Activated CD4-positive, CD25-positive, alpha-beta regulatory T cell treated with anti-CD3 and anti-CD28 coated beads, Interleukin-2, amount 50 U/mL, for 16 hours (primary cell): ENCODE results near the gene DEGS1.

Experiments
- DNase-seq: peaks from one replicate; pipeline ENCODE4 v3.0.0-alpha.2; 2020; ENCODE audit warnings: low read depth, low spot score

The DEGS1 gene

DNA sequence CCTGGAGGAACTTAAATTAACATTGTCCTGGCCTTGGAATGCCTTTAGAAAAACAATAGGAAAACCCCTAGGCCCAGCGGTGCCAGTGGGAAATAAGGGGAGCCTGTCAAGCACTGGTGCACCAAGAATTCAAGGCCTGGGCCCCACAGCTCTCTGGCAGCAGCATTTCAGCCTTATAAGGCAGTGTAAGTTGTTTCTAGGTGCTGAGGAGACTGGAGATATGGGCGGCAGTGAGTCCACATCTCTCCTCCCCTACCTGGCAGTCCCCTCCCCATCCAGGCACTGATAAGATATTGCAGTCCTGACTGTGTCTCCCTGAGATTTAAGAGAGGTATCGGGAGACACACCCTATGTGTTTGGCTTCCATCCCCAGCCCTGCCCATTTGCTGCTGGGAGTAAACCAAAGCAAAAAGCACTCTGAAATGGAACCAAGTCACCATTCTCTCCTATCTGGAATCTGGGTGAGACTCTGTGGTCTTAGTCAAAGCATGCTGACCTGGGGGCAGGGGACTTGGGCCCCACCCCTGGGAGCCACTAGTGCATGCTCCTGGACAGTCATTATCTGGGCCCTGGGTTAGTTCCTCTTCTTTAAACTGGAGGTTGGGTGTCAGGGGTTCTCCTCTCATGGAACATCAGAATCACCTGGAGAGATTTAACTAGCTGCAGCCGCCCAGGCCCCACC is 30.5 kb downstream of the DEGS1 start:
- no peak for DNase-seq

DNA sequence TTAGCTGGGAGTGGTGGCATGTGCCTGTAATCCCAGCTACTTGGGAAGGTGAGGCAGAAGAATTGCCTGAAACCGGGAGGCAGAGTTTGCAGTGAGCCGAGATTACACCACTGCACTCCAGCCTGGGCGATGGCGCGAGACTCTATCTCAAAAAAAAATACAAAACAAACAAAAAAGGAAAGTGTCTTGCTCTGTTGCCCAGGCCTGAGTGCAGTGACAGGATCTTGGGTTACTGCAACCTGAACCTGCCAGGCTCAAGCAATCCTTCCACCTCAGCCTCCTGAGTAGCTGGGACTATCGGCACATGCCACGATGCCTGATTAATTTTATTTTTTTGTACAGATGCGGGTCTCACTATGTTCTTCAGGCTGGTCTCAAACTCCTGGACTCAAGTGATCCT is 33.3 kb downstream of the DEGS1 start:
- no peak for DNase-seq

GRCh38 chr1:224217655-224218623 is 34.9 kb downstream of the DEGS1 start:
- no peak for DNase-seq

GRCh38 chr1:224219011-224219611 is 36.1 kb downstream of the DEGS1 start:
- DNase-seq, result no peak

DNA sequence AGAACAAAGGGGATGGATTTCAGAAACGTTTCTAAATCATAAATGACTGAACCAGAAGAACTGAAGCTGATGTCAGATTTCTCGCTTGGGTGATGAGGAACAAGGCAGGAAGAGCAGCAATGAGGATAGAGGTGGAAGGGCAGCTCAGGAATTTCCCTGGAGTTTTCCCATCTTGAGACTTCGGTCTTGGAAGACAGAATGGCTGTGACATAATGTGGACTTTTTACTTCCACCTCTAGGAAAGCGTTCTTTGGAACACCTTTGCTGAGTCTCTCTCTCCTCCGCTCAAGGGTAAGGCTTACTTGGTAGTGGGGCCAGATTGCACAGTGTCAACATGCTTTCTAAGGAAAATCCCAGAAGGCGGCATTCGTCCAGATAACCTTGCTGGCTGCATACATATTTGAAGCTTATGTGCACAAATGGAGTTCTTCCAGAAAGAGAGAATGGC is 36.6 kb downstream of the DEGS1 start:
- DNase-seq, result no peak

GRCh38 chr1:224223819-224224714 is 41.0 kb downstream of the DEGS1 start:
- no peak for DNase-seq

- no peak for DNase-seq
These were observed 43.9 kb downstream of the DEGS1 start for GRCh38 chr1:224226849-224227502.

DNA sequence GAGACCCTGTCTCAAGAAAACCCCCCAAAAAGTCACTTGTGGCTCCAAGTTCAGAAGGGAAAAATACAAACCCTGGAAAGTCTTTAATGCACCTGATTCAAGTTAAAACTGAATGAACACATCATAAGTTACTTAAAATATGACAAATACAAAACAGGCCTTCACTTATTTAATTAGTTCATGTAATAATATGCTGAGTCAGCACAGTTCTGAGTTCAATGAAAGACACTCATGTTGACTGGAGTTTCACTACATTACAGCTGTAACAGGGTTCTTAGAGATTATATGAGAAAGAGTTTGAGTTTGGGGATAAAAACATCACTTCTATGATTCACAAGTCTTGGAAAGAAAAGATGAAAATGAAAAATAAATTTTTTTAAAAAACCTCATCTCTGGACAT is 51.0 kb downstream of the DEGS1 start:
- no peak for DNase-seq

DNA sequence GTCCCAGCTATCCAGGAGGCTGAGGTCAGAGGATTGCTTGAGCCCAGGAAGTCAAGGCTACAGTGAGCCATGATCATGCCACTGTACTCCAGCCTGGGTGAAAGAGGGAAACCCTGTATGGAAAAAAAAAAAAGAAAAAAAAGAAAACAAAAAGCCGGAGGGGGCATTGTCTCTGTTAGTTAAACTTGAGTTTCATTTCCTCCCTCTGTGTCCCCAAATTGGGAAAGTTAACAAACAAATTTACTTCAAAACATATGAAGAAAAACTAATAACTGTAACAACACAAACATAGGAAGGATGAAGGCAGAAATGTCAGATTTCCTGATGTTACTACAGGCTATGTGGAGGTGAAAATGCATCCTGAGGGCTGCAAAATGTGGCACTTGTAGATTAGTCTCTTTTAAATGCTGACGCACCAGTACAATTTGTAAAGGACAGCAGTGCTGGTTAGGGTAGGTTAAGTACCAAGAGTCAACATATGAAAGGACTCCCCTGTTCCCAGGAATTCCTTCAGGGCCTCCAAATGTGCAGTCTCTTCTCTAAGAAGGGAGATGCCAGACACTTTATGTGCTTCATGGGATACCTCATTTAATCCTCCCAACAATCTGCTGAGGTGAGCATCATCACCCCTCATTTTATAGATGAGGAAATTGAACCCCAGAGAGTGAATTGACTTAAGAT is 52.9 kb downstream of the DEGS1 start:
- DNase-seq, result no peak

DNA sequence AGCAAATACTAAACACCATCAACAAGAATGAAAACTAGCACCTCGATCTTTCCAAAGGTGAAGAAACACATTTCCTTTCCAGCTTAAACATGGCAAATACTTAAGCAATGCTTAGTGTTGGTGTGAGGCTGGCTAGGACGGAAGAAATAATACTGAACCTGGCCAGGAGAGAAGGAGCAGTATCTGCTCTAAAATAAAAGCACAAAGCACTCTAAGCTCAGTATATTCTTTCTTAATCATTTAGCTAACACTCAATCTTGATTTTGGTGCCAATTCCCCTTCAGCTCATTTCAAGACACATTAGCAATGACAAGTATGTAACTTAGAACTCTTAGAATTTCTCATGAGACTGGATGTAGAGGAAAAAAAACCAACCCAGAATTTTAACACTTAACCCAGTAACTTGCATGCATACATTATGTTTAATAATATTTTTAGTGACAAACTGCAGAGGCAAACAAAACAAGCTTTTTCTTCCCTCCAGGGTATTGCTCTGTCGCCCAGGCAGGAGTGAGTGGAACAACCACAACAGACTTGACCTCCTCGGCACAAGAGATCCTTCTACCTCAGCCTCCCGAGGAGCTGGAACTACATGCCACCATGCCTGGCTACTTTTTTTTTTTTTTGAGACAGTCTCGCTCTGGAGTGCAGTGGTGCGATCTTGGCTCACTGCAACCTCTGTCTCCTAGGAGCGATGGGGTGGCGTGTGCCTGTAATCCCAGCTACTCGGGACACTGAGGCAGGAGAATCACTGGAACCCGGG is 54.3 kb downstream of the DEGS1 start:
- no peak for DNase-seq

DNA sequence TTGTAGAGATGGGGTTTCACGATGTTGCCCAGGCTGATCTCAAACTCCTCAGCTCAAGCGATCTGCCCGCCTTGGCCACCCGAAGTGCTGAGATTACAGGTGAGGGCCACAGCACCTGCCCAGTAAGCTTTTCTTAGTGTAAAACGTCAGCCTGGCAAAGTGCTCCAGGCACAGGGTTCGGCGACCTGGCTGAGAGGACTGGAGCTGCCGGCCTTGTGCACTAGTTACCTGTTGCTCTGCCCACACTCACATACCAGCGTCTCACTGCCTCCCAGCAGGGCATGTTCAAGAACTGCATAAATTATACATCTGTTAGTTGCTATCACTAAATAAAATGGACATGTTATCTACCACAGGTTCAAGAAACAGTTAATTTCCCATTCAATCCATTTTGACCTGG is 55.2 kb downstream of the DEGS1 start:
- no peak for DNase-seq

DNA sequence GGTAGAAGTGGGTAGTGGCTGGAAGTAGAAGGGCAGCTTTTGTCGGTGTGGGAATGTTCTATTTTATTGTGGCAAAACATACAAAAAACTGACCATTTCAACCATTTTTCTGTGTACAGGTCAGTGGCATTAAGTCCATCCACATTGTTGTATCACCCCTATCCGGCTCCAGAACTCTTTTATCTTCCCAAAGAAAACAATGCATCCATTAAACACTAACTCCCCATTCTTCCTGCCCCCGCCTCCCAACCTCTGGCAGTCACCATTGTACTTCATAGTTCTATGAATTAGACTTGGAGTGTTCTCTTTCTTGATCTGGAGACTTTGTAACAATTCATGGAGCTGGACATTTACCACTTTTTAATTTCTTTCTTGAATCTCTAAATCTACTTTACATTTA is 55.7 kb downstream of the DEGS1 start:
- no peak for DNase-seq
